COLO668 (cell line): ENCODE data around the gene PHF2.
A peak's percentile ranks its signal among the peaks of the same experiment; 100 is the strongest.

ENCODE experiments used
- DNase-seq: peaks from one replicate; lab custom pipeline; 2025; ENCODE audit not compliant: unreplicated experiment; lab: John Stamatoyannopoulos, UW

The PHF2 gene

DNA sequence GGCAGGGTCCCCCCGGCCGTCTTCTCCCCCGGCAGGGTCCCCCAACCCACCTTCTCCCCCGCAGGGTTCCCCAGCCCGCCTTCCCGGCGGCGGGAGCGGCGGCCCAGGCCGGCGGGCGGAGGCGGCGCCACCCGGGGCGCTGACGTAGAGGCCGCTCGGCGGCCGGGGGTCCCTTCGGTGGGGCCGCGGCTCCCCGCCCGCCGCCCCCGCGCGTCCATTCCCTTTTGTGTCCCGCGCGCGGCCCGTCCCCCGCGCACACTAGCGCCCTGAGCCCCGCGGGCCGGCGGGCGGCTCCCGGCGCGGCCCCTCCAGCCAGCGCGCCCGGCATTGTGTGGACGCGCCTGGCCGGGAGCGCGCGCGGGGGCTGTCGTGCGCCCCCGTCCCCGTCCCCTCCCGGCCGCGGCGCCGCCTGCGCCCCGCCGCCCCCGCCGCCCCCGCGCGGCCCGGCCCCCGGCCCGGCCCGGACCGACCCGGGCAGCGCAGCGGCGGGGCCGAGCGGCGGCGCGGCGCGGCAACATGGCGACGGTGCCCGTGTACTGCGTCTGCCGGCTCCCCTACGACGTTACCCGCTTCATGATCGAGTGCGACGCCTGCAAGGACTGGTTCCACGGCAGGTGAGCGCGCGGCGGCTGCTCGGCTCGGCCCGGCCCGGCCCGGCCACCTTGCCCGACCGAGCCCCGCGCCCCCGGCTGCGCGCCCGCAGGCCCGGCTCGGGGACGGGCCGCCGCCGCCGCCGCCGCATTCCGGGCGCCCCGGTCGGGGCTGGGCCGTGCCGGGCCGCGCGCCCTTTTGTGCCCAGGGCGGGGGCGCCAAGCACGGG, at the start of gene PHF2:
TSS of gene PHF2 (plus strand) at position 327 of the 820 bp plus-strand sequence. CDS start at position 517, 190 bp downstream.
- peak; percentile 58 for DNase-seq

- no peak for DNase-seq
Observed at GRCh38 chr9:93531374-93531773, 45.0 kb upstream of the PHF2 start.

DNA sequence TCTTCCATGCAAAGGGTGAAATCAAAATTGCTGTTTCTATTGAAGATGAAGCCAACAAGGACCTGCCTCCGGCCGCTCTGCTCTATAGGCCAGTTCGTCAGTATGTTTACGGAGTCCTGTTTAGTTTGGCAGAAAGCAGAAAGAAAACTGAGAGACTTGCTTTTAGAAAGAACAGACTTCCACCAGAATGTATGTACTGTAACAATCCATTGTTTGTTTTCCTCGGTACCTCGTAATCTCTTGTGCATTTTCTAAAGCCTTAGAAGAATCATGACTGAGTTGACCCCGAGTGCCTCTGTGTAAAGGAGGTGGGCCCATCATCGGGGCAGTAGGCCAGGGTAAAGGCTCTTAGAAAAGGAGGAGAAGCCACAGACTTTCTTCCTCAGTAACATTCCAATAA, 44.2 kb upstream of the PHF2 start:
- no peak for DNase-seq

DNA sequence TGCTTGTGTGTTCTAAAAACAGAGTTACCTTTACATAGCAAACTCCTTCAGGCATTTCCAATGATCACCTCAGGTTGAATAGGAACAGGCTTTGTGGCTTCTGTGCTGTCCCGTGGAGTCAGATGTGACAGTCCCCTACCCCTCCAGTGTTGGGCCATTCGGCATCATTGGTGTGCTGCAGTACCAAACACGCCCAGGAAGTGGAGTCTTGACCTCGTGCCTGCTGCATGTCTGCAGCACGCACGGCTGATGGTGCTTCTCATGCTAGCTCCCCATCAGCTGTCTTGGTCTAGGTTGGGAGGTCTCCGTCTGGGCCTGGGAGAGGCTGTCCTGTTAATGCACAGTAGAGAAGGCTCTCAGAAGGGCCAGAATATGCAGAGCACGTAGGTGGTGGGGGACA, 42.5 kb upstream of the PHF2 start:
- DNase-seq: no peak

DNA sequence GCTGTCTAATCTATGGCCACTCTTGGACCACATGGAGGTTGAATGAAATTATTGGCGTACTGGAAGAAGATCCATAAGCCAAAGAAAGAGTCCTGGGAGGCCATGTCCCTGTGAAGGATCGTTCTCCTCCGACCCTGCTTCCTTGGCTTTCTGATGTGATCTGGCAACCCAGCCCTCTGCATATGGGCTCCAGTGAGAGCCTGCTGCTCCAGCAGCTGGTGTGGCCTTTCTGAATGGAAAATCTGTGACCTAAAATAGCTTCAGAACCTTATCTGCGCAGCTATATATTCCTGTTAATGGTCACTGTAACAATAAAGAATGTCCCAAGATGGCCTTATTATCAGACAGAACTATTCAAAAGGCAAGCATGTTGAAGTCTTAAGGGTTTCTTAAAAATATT, 40.2 kb upstream of the PHF2 start:
- DNase-seq: no peak

DNA sequence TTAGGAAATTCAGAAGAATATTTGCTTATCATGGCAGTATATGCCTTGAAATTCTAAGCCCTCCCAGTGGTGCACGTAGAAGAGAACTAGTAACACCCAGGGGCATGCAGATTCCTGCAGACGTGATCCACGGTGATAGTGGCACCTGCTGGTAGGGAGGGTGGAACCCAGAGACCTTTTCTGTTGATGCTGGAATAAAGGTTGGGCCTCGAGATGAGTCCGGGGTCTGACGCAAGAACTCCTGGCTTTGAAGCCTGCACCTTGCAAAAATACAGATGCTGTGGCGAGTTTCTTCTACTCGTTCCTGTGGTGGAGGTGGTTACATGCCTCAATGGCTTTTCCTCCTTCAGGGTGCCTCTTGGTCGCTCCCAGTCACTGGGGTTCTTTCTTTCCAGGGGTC, 39.5 kb upstream of the PHF2 start:
- no peak for DNase-seq

- DNase-seq: no peak
Observed at GRCh38 chr9:93540305-93540704, 36.1 kb upstream of the PHF2 start.

- no peak for DNase-seq
Observed at GRCh38 chr9:93541005-93541404, 35.4 kb upstream of the PHF2 start.

GRCh38 chr9:93541581-93542349, 34.6 kb upstream of the PHF2 start:
- DNase-seq: no peak

DNA sequence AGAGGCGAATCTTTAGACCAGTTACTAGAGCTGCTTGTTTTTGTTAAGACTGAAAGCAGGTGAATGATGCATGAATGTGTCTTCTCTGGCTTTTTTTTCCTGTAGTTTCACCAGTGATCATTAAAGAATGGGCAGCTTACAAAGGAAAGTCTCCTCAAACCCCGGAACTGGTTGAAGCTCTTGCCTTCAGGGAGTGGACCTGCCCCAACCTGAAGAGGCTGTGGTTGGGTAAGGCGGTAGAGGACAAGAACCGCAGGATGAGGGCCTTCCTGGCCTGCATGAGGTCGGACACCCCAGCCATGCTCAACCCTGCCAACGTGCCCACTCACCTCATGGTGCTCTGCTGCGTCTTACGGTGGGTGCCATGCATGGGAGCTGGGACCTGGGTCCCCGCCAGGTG, 33.3 kb upstream of the PHF2 start:
- no peak for DNase-seq

- DNase-seq: peak; percentile 65
Observed at GRCh38 chr9:93546356-93546755, 30.0 kb upstream of the PHF2 start.

DNA sequence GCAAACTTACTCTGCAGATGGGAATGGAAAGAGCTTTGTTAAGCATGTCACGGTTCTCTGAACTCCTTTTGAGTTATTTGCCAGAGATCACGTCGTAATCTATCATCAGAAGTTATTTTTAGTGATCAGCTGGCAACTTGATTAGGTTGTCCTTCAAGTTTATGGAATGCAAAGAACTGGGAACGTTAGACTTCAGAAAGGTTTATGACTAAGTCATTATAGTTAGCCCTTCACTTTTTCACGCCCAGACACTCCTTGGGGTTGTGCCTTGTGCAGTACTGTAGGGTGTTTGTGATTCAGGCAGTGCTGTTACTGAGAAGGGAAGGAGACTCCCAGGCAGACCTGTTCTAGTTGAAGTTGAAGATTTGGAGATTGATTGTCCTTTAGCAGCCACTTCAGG, 26.8 kb upstream of the PHF2 start:
- no peak for DNase-seq

DNA sequence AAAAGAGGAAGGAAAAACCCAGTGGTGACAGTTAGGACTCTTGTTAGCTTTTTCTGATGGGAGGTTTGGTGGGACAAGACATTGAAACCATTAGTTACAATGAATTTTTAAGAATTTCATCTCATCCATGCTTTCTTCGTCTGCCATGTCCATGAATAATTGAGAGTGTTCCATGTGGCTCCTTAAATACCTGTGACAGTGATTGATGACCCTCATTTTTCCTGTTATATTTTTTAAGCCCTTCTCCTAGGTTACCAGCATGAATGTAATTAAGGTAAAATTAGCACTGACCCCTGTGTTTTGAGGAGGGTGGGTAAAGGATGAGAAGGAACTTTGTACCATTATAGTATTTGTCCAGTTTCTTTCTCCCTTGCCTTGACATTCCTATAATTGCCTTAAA, 23.5 kb upstream of the PHF2 start:
- no peak for DNase-seq

- DNase-seq: no peak
Observed at GRCh38 chr9:93555370-93555769, 21.0 kb upstream of the PHF2 start.

GRCh38 chr9:93557366-93558137, 18.8 kb upstream of the PHF2 start:
- no peak for DNase-seq

GRCh38 chr9:93558503-93558902, 17.9 kb upstream of the PHF2 start:
- DNase-seq: no peak

GRCh38 chr9:93560991-93561390, 15.4 kb upstream of the PHF2 start:
- no peak for DNase-seq

DNA sequence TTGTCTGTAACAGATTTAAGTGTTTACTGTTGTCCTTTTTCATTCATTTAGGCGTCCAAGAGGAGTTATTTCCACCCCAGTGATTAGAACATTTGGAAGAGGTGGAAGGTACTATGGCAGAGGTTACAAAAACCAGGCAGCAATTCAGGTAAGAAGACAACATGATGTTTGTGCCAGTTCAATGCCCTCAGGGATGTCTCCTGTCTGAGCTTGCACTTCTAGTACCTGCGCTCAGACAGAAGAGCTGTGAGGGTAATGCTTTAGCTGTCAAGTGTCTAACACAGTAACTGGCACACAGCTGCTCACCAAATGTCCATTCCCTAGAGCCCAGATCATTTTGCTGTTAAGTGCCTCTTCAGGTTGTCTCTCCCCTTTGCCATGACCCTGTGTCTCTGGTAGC, 14.2 kb upstream of the PHF2 start:
- DNase-seq: no peak

DNA sequence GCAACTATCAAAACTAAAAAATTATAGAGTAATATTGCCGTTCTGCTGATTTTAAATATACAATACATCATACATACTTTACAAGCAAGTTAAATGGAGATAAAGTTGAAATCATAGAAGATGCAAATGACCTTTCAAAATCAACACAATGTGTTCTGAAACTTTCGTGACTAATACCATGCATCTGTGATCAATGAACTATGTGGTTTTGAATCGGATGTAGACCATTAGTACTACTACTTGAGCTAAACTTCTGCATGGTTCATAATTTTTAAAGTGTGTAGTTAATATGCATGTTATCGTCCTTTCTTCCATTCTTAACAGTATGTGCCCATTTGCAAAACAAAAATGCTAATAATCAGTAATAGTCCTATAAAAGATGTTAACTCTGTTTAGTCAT, 11.3 kb upstream of the PHF2 start:
- DNase-seq: no peak

DNA sequence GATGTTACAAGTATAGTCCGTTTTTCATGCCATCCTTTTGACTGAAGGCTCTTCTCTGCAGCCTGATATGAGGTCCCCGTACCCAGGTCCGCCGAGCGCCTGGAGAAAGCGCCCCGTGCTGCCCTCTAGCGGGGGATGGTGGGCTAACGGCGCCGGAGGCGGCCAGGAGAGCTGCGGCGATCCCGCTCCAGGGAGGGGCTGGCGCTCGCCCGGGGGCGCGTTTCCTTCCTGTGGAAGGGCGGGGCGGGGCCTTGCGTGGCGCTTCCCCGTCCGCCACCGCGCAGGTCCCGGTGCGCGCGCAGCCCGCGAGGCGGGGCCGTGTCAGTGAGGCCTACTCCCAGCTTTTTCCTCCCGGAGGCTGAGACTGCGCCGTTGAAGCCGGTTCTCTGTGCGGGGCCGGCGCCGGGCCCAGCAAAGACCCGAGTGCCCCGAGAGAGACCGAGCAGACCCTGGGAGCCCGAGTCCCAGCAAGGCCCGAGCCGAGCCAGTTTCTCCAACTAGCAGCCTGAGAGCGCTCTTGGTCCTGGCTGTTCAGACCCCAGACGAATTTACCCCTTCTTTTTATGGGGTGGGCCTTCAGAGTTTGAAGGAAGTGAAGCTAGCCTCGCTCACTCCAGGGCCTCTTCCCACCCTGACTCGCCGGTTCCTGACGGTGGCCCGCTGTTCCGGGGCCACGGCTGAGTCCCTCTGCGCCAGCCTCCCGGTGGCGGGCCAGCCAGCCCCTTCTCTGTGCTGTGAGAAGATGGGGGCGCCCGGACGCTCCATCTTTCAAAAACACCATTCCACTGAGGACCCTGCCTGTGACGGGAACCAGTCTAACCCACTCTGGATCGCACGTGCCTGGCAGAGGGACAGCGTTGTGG, 9.7 kb upstream of the PHF2 start:
- peak; percentile 99 for DNase-seq
